GM19397 (cell line): ENCODE results near the gene KIF26B.

Experiments
- ATAC-seq: cut with Tn5 transposase; IDR thresholded peaks from one replicate; pipeline ENCODE4 v1.9.1; 2021; ENCODE audit warnings: mild to moderate bottlenecking, moderate library complexity; ENCODE audit not compliant: unreplicated experiment

The KIF26B gene

GRCh38 chr1:245234217-245235081, 79.7 kb downstream of the KIF26B start:
- ATAC-seq, result no peak

GRCh38 chr1:245235156-245235555, 80.4 kb downstream of the KIF26B start:
- no peak for ATAC-seq

GRCh38 chr1:245240648-245241165, 85.9 kb downstream of the KIF26B start:
- no peak for ATAC-seq

GRCh38 chr1:245241526-245242130, 86.8 kb downstream of the KIF26B start:
- ATAC-seq, result no peak

GRCh38 chr1:245242989-245243388, 88.2 kb downstream of the KIF26B start:
- ATAC-seq, result no peak

GRCh38 chr1:245245021-245245667, 90.4 kb downstream of the KIF26B start:
- ATAC-seq, result no peak

- no peak for ATAC-seq
These were observed 91.6 kb downstream of the KIF26B start for GRCh38 chr1:245246433-245246832.

- ATAC-seq, result no peak
These were observed 92.6 kb downstream of the KIF26B start for GRCh38 chr1:245247356-245247755.

GRCh38 chr1:245247801-245248200, 93.0 kb downstream of the KIF26B start:
- no peak for ATAC-seq

- no peak for ATAC-seq
These were observed 93.5 kb downstream of the KIF26B start for GRCh38 chr1:245248231-245248731.

GRCh38 chr1:245255783-245256182, 101.0 kb downstream of the KIF26B start:
- no peak for ATAC-seq

GRCh38 chr1:245256528-245256927, 101.7 kb downstream of the KIF26B start:
- ATAC-seq, result no peak

- no peak for ATAC-seq
These were observed 103.6 kb downstream of the KIF26B start for GRCh38 chr1:245258271-245258920.

- no peak for ATAC-seq
These were observed 105.5 kb downstream of the KIF26B start for GRCh38 chr1:245260110-245260882.

- no peak for ATAC-seq
These were observed 106.1 kb downstream of the KIF26B start for GRCh38 chr1:245260883-245261282.

GRCh38 chr1:245261786-245262185, 107.0 kb downstream of the KIF26B start:
- ATAC-seq, result no peak

GRCh38 chr1:245263529-245264095, 108.8 kb downstream of the KIF26B start:
- no peak for ATAC-seq

GRCh38 chr1:245264226-245264625, 109.4 kb downstream of the KIF26B start:
- ATAC-seq, result no peak

- no peak for ATAC-seq
These were observed 111.3 kb downstream of the KIF26B start for GRCh38 chr1:245266105-245266504.

GRCh38 chr1:245270063-245270462, 115.3 kb downstream of the KIF26B start:
- ATAC-seq, result no peak
